Sigmoid colon (tissue), 7 donors: ENCODE data around the gene C19orf25. TPM values are rescaled to one million over a fixed set of nuclear protein-coding genes. Genes with fewer than 3 reads are reported as not detected.
A peak's percentile ranks its signal among the peaks of the same experiment; 100 is the strongest.

Experiments
- DNase-seq: peaks from one replicate; pipeline ENCODE4 v3.0.0-alpha.2; 2019
- H3K27ac ChIP-seq, 4 donors: fragments of 200-600 bp; sonication (generic); one replicate each; pipeline ENCODE4 v1.5.1; 2016 to 2019; ENCODE audit warnings: mild to moderate bottlenecking in 1 of 4
- H3K27me3 ChIP-seq, 3 donors: fragments of 200-600 bp; sonication (generic); one replicate each; pipeline ENCODE4 v1.5.1; 2019; ENCODE audit warnings: mild to moderate bottlenecking in 1 of 3
- H3K36me3 ChIP-seq, 4 donors: fragments of 200-600 bp; sonication (generic); one replicate each; pipeline ENCODE4 v1.5.1; 2016 to 2019
- H3K4me1 ChIP-seq, 4 donors: fragments of 200-600 bp; sonication (generic); one replicate each; pipeline ENCODE4 v1.5.1; 2017 to 2019
- H3K4me3 ChIP-seq, 4 donors: fragments of 200-600 bp; sonication (generic); one replicate each; pipeline ENCODE4 v1.5.1; 2017 to 2019; ENCODE audit warnings: mild to moderate bottlenecking in 2 of 4, moderate library complexity in 1 of 4
- H3K9me3 ChIP-seq, 4 donors: fragments of 200-600 bp in 3 of 4; sonication (generic) in 3 of 4; one replicate each; pipeline versions ENCODE4 v1.5.1 to v1.6.1; 2013 to 2019
- CTCF ChIP-seq, 4 experiments: fragments of 450-650 bp in 3 of 4; fragments of 200-600 bp in 1 of 4; IDR thresholded peaks; one replicate each; pipeline ENCODE4 v1.5.1; 2016 to 2019; ENCODE audit warnings: antibody characterized with exemption in 4 of 4, mild to moderate bottlenecking in 3 of 4, moderate library complexity in 2 of 4
- EP300 ChIP-seq, 4 donors: sonication (generic); formaldehyde crosslinking; IDR thresholded peaks; one replicate each; pipeline ENCODE4 v1.6.1; 2017; ENCODE audit warnings: antibody characterized with exemption in 4 of 4
- POLR2A ChIP-seq, 2 donors: fragments of 450-650 bp; IDR thresholded peaks; one replicate each; pipeline ENCODE4 v1.6.1; 2016; ENCODE audit warnings: antibody characterized with exemption in 2 of 2, mild to moderate bottlenecking in 2 of 2, moderate library complexity in 2 of 2
- POLR2AphosphoS5 ChIP-seq, 4 donors: sonication (generic); formaldehyde crosslinking; IDR thresholded peaks; one replicate each; pipeline ENCODE4 v1.6.1; 2017; ENCODE audit warnings: antibody characterized with exemption in 4 of 4
- WGBS, 2 donors: extraction: QIAGEN DNeasy Blood & Tissue Kit; methylation state at CpG; one replicate each; pipeline ENCODE4 v1.1.7; 2013; 5-methylcytosine and 5-hydroxymethylcytosine counted together
- intact Hi-C: fragments of 100-400 bp; cut with DNase I; formaldehyde crosslinking; loops from one replicate; pipeline ENCODE4 v1.15.1; 2023
- polyA plus RNA-seq, 3 donors: library from polyadenylated mRNA; stranded (reverse); fragments of 200-250 nt; gene quantifications; one replicate each; pipeline ENCODE4 v1.2.3, GENCODE V29; 2013
- total RNA-seq, 4 donors: library from RNA; depleted of rRNA; stranded (reverse); fragments of >200 nt; gene quantifications; one replicate each; pipeline ENCODE4 v1.1.0, GENCODE V29; 2016
- donor health status: healthy with polysubstance abuse.
- donor health status: Bipolar disorder and iron deficiency.
- donor health status: healthy.

C19orf25 gene
- total and polyA plus RNA-seq, 7 donors: 19.6 to 51.5 (median 26.0) TPM

- TF ChIP-seq POLR2A (IDR thresholded peaks at IDR 0.05): no peak
- no peak for TF ChIP-seq EP300 (IDR thresholded peaks at IDR 0.05)
- no peak for TF ChIP-seq CTCF (IDR thresholded peaks at IDR 0.05)
- TF ChIP-seq POLR2AphosphoS5 (IDR thresholded peaks at IDR 0.05): no peak
- Histone ChIP-seq H3K9me3 (no peaks in the 10 kb centered on the region), H3K4me3 (no peak overlapping the region), H3K36me3 (peaks cover 0 to 19% (median 0%) of the 10 kb centered on the region in 4 donors), H3K27me3 (peaks cover 44 to 80% (median 59%) of the 10 kb centered on the region in 3 donors), H3K4me1 (peaks cover 0 to 46% (median 45%) of the 10 kb centered on the region in 4 donors), H3K27ac (no peak overlapping the region)
- WGBS, 2 donors: 69 to 78% methylated on average over 20 of the region's 20 CpGs
- intact Hi-C loops: no loop called here
- DNase-seq: no peak
Measured at GRCh38 chr19:1473085-1473851, 5.7 kb downstream of the C19orf25 start.

GRCh38 chr19:1472231-1473084 lies 6.6 kb downstream of the C19orf25 start:
- peaks cover 0 to 19% (median 0%) of the 10 kb centered on the region in 4 donors for H3K36me3 ChIP-seq
- TF ChIP-seq POLR2AphosphoS5 (IDR thresholded peaks at IDR 0.05) (no peak), POLR2A (IDR thresholded peaks at IDR 0.05) (no peak), EP300 (IDR thresholded peaks at IDR 0.05) (no peak), CTCF (IDR thresholded peaks at IDR 0.05) (no peak)
- WGBS, 2 donors: 48 to 57% methylated on average over 44 of the region's 44 CpGs
- DNase-seq: no peak
- H3K27me3 ChIP-seq: peaks cover 52 to 89% (median 68%) of the 10 kb centered on the region in 3 donors
- intact Hi-C loops: no loop called here
- H3K4me3 ChIP-seq: no peak overlapping the region
- no peaks in the 10 kb centered on the region for H3K9me3 ChIP-seq
- peaks cover 0 to 46% (median 46%) of the 10 kb centered on the region in 4 donors for H3K4me1 ChIP-seq
- H3K27ac ChIP-seq: no peak overlapping the region

- intact Hi-C loops: no loop called here
- Histone ChIP-seq H3K27ac (no peak overlapping the region), H3K9me3 (no peaks in the 10 kb centered on the region), H3K27me3 (peaks cover 61 to 96% (median 76%) of the 10 kb centered on the region in 3 donors), H3K36me3 (peaks cover 0 to 15% (median 0%) of the 10 kb centered on the region in 4 donors), H3K4me3 (no peak overlapping the region), H3K4me1 (peaks cover 0 to 54% (median 53%) of the 10 kb centered on the region in 4 donors)
- 15 to 23% methylated on average over 24 of the region's 24 CpGs for WGBS, 2 donors
- TF ChIP-seq CTCF (IDR thresholded peaks at IDR 0.05) (no peak), POLR2A (IDR thresholded peaks at IDR 0.05) (no peak)
- DNase-seq: no peak
Measured at GRCh38 chr19:1471515-1472160, 7.4 kb downstream of the C19orf25 start.

- Histone ChIP-seq H3K4me3 (peak overlapping the region in 3 of 4 donors; percentile 29 to 42 (median 41)), H3K36me3 (peaks cover 0 to 13% (median 0%) of the 10 kb centered on the region in 4 donors), H3K27ac (no peak overlapping the region), H3K4me1 (peaks cover 0 to 60% (median 56%) of the 10 kb centered on the region in 4 donors), H3K27me3 (peaks cover 66 to 96% (median 82%) of the 10 kb centered on the region in 3 donors), H3K9me3 (no peaks in the 10 kb centered on the region)
- no peak for TF ChIP-seq POLR2AphosphoS5 (IDR thresholded peaks at IDR 0.05)
- TF ChIP-seq CTCF (IDR thresholded peaks at IDR 0.05): no peak
- TF ChIP-seq EP300 (IDR thresholded peaks at IDR 0.05): no peak
- TF ChIP-seq POLR2A (IDR thresholded peaks at IDR 0.05): no peak
- 3 to 7% methylated on average over 28 of the region's 28 CpGs for WGBS, 2 donors
- intact Hi-C loops: no loop called here
- DNase-seq: no peak
Measured at GRCh38 chr19:1471010-1471514, 8.0 kb downstream of the C19orf25 start.
